IMR-90 (cell line): ENCODE measurements around the gene ZNF726. TPM values are rescaled to one million over a fixed set of nuclear protein-coding genes. Genes with fewer than 3 reads are reported as not detected.

Experiments used
- ATAC-seq: fragments of 200-7000 bp; cut with Tn5 transposase; 2 replicates; pipeline ENCODE4 v1.9.1; 2020; ENCODE audit warnings: low read depth, mild to moderate bottlenecking, moderate library complexity
- BruUV-seq: library from RNA; stranded (reverse); fragments of 400-500 nt; replicated peaks from 2 replicates; lab custom pipeline; 2021; lab: Mats Ljungman, UMichigan
- CTCF ChIA-PET: fragments of 300-600 bp; formaldehyde crosslinking; extraction: SDS; loops from one replicate; lab custom pipeline; 2021; ENCODE audit warnings: antibody characterized with exemption; lab: Yijun Ruan, JAX
- POLR2A ChIA-PET: fragments of 300-600 bp; sonication (Branson Sonifier 250); formaldehyde crosslinking; loops from one replicate; lab custom pipeline; 2022; ENCODE audit warnings: antibody characterized with exemption; ENCODE audit not compliant: unreplicated experiment; lab: Charles Lee
- DNase-seq: peaks from one replicate; pipeline ENCODE4 v3.0.0; 2013
- H2AFZ ChIP-seq: replicated peaks from 2 replicates; pipeline ENCODE3; 2013; ENCODE audit warnings: low read length, mild to moderate bottlenecking; ENCODE audit not compliant: poor library complexity
- H2AK5ac ChIP-seq: 2 replicates; pipeline ENCODE4 v1.6.1; 2013; ENCODE audit warnings: low read depth, low read length, inconsistent platforms
- H2AK9ac ChIP-seq: replicated peaks from 2 replicates; pipeline ENCODE3; 2013; ENCODE audit warnings: mild to moderate bottlenecking, low read depth, low read length, moderate library complexity; ENCODE audit not compliant: poor library complexity
- H2BK120ac ChIP-seq: 2 replicates; pipeline ENCODE4 v1.6.1; 2013; ENCODE audit warnings: low read depth, low read length, inconsistent platforms
- H2BK15ac ChIP-seq: 3 replicates; pipeline ENCODE4 v1.6.1; 2013; ENCODE audit warnings: low read depth, low read length, inconsistent platforms
- H2BK20ac ChIP-seq: 2 replicates; pipeline ENCODE4 v1.6.1; 2013; ENCODE audit warnings: low read depth, mild to moderate bottlenecking, inconsistent platforms, low read length, moderate library complexity
- H2BK5ac ChIP-seq: 2 replicates; pipeline ENCODE4 v1.6.1; 2013; ENCODE audit warnings: mild to moderate bottlenecking, low read depth, low read length, inconsistent platforms; ENCODE audit not compliant: poor library complexity, severe bottlenecking
- H3K14ac ChIP-seq: replicated peaks from 2 replicates; pipeline ENCODE4 v1.6.1; 2013; ENCODE audit warnings: low read depth, low read length, inconsistent platforms
- H3K18ac ChIP-seq: 2 replicates; pipeline ENCODE4 v1.6.1; 2013; ENCODE audit warnings: low read depth, low read length, control low read depth
- H3K23ac ChIP-seq: 2 replicates; pipeline ENCODE4 v1.6.1; 2013; ENCODE audit warnings: low read depth, low read length, inconsistent platforms
- H3K27ac ChIP-seq: 2 replicates; pipeline ENCODE4 v1.5.1; 2013; ENCODE audit warnings: mild to moderate bottlenecking, control low read depth, low read length; ENCODE audit not compliant: insufficient read depth
- H3K27me3 ChIP-seq: 2 replicates; pipeline ENCODE4 v1.6.1; 2013; ENCODE audit warnings: low read length; ENCODE audit not compliant: control insufficient read depth, insufficient read depth
- H3K36me3 ChIP-seq: 2 replicates; pipeline ENCODE4 v1.6.1; 2013; ENCODE audit warnings: low read length, mixed read lengths; ENCODE audit not compliant: control insufficient read depth, insufficient read depth
- H3K4ac ChIP-seq: 2 replicates; pipeline ENCODE4 v1.6.1; 2013; ENCODE audit warnings: low read depth, low read length, inconsistent platforms
- H3K4me1 ChIP-seq: 2 replicates; pipeline ENCODE4 v1.6.1; 2013; ENCODE audit warnings: low read length, mixed read lengths; ENCODE audit not compliant: control insufficient read depth, insufficient read depth
- H3K4me2 ChIP-seq: 2 replicates; pipeline ENCODE4 v1.6.1; 2013; ENCODE audit warnings: low read depth, mild to moderate bottlenecking, control low read depth, low read length, moderate library complexity
- H3K4me3 ChIP-seq: 2 replicates; pipeline ENCODE4 v1.5.1; 2013; ENCODE audit warnings: low read depth, mild to moderate bottlenecking, control low read depth, low read length, moderate library complexity; ENCODE audit not compliant: insufficient read depth
- H3K56ac ChIP-seq: 2 replicates; pipeline ENCODE4 v1.6.1; 2013; ENCODE audit warnings: low read length, inconsistent platforms; ENCODE audit not compliant: insufficient read depth; ENCODE audit errors: extremely low read depth
- H3K79me1 ChIP-seq, 2 experiments: 2 replicates each; pipeline ENCODE4 v1.6.1; 2013; ENCODE audit warnings: low read length in 2 of 2, inconsistent platforms in 1 of 2, low read depth in 1 of 2
- H3K9ac ChIP-seq: 2 replicates; pipeline ENCODE4 v1.6.1; 2013; ENCODE audit warnings: low read depth, low read length, control low read depth
- H3K9me1 ChIP-seq: 2 replicates; pipeline ENCODE4 v1.6.1; 2013; ENCODE audit warnings: low read length, inconsistent platforms; ENCODE audit not compliant: insufficient read depth
- H3K9me3 ChIP-seq: 2 replicates; pipeline ENCODE4 v1.6.1; 2013; ENCODE audit warnings: low read length; ENCODE audit not compliant: control insufficient read depth, insufficient read depth
- H4K20me1 ChIP-seq: 2 replicates; pipeline ENCODE4 v1.6.1; 2013; ENCODE audit warnings: low read length, inconsistent platforms; ENCODE audit not compliant: insufficient read depth
- H4K5ac ChIP-seq: 2 replicates; pipeline ENCODE4 v1.6.1; 2013; ENCODE audit warnings: mild to moderate bottlenecking, low read depth, low read length, control low read depth
- H4K8ac ChIP-seq, 2 experiments: 2 replicates each; pipeline ENCODE4 v1.6.1; 2013; ENCODE audit warnings: low read depth in 2 of 2, low read length in 2 of 2, control low read depth in 1 of 2, inconsistent platforms in 1 of 2
- H4K91ac ChIP-seq: 2 replicates; pipeline ENCODE4 v1.6.1; 2013; ENCODE audit warnings: low read depth, low read length, inconsistent platforms; ENCODE audit not compliant: insufficient read depth
- BHLHE40 ChIP-seq: fragments of 150-350 bp; IDR thresholded peaks from 2 replicates; pipeline ENCODE4 v1.6.1; 2016; ENCODE audit warnings: mild to moderate bottlenecking, low read depth, low read length
- CHD1 ChIP-seq: IDR thresholded peaks from 2 replicates; pipeline ENCODE4 v1.6.1; 2012; ENCODE audit warnings: low read depth, low read length, improper control_type of control experiment
- ELK1 ChIP-seq: fragments of 150-350 bp; IDR thresholded peaks from 2 replicates; pipeline ENCODE4 v1.6.1; 2016; ENCODE audit warnings: low read depth, mild to moderate bottlenecking, low read length, moderate library complexity, borderline replicate concordance
- FOS ChIP-seq: fragments of 150-350 bp; IDR thresholded peaks from 2 replicates; pipeline ENCODE4 v1.6.1; 2016; ENCODE audit warnings: low read depth, low read length
- MAFK ChIP-seq: IDR thresholded peaks from 2 replicates; pipeline ENCODE4 v1.6.1; 2012; ENCODE audit warnings: low read depth, low read length, improper control_type of control experiment
- MXI1 ChIP-seq: IDR thresholded peaks from 2 replicates; pipeline ENCODE4 v1.6.1; 2012; ENCODE audit warnings: low read depth, mild to moderate bottlenecking, low read length, moderate library complexity, borderline replicate concordance
- RAD21 ChIP-seq: IDR thresholded peaks from 2 replicates; pipeline ENCODE4 v1.6.1; 2012; ENCODE audit warnings: low read length, improper control_type of control experiment
- USF2 ChIP-seq: fragments of 150-350 bp; IDR thresholded peaks from 2 replicates; pipeline ENCODE4 v1.6.1; 2017; ENCODE audit warnings: mild to moderate bottlenecking, antibody characterized with exemption, low read length, low read depth
- WGBS, 2 experiments: methylation state at CpG; one replicate each; pipeline versions ENCODE4 v1.1.5 to v1.1.7; 2013; ENCODE audit warnings: missing lambda C conversion rate in 2 of 2; ENCODE audit not compliant: insufficient read length in 1 of 2; ENCODE audit errors: extremely low coverage in 2 of 2; 5-methylcytosine and 5-hydroxymethylcytosine counted together
- dilution Hi-C: fragments of 300-500 bp; cut with HindIII; formaldehyde crosslinking; loops from one replicate; pipeline ENCODE4 v1.14.3; 2018; ENCODE audit warnings: low sequenced_read_pairs; ENCODE audit not compliant: unreplicated experiment
- in situ Hi-C: fragments of 300-500 bp; cut with MboI; formaldehyde crosslinking; loops from 3 replicates; pipeline ENCODE4 v1.14.3; 2019; ENCODE audit warnings: low sequenced_read_pairs, inconsistent platforms, mixed read lengths
- intact Hi-C: fragments of 100-400 bp; cut with micrococcal nuclease; formaldehyde crosslinking; loops from 2 replicates; pipeline ENCODE4 v1.10.0; 2022
- polyA plus RNA-seq, 3 experiments: library from polyadenylated mRNA; depleted of rRNA; stranded (reverse); fragments of >200 nt; gene quantifications; 2 replicates each; pipeline ENCODE4 v1.2.3, GENCODE V29; 2012; ENCODE audit warnings: low replicate concordance in 1 of 3
- total RNA-seq: library from RNA; depleted of rRNA; stranded (reverse); fragments of >200 nt; gene quantifications from 2 replicates; pipeline ENCODE4 v1.2.3, GENCODE V29; 2012

ZNF726 gene
- total and polyA plus RNA-seq, 2 of the 4 experiments (the other 2 are of a cell fraction) = 1.2 to 2.0 TPM

- Histone ChIP-seq H2BK120ac (no peak overlapping the region), H3K4me3 (no peak overlapping the region), H4K91ac (no peak overlapping the region), H4K5ac (no peak overlapping the region), H3K56ac (no peak overlapping the region), H2AK5ac (no peak overlapping the region), H3K79me1 (no peaks in the 10 kb centered on the region), H3K27me3 (no peaks in the 10 kb centered on the region), H2BK15ac (no peak overlapping the region), H2BK5ac (no peak overlapping the region), H3K4me1 (no peaks in the 10 kb centered on the region), H3K23ac (no peak overlapping the region), H3K18ac (no peak overlapping the region), H3K4ac (no peak overlapping the region), H2AFZ (no peak overlapping the region), H2AK9ac (no peak overlapping the region), H4K8ac (no peak overlapping the region), H4K20me1 (no peaks in the 10 kb centered on the region), H3K4me2 (no peak overlapping the region), H3K9me3 (peaks cover 6% of the 10 kb centered on the region; the same call in 1 of the 2 replicates), H3K27ac (no peak overlapping the region), H2BK20ac (no peak overlapping the region), H3K9me1 (no peaks in the 10 kb centered on the region), H3K9ac (no peak overlapping the region), H3K14ac (no peak overlapping the region), H3K36me3 (no peaks in the 10 kb centered on the region)
- POLR2A ChIA-PET = no interaction called here
- no CpG with 5 or more reads among the region's 2 CpGs for WGBS, 2 experiments
- in situ Hi-C loops (no loop called here), dilution Hi-C loops (no loop called here), intact Hi-C loops (no loop called here)
- CTCF ChIA-PET = no interaction called here
- no peak for TF ChIP-seq MXI1
- TF ChIP-seq ELK1 = no peak
- no peak for TF ChIP-seq USF2
- no peak for TF ChIP-seq MAFK
- no peak for TF ChIP-seq FOS
- no peak for TF ChIP-seq RAD21
- TF ChIP-seq BHLHE40 = no peak
- TF ChIP-seq CHD1 = no peak
- ATAC-seq = no peak
- DNase-seq = no peak
- no TSS peak for BruUV-seq
Measured at GRCh38 chr19:23981863-23982262, 67.2 kb downstream of the ZNF726 start.
